HepG2 (cell line): ENCODE measurements around the gene SLC12A5. TPM values are rescaled to one million over a fixed set of nuclear protein-coding genes. Genes with fewer than 3 reads are reported as not detected.

ENCODE experiments used
- CC2D1A ChIP-seq: sonication (generic); formaldehyde crosslinking; IDR thresholded peaks from 2 replicates; pipeline ENCODE4 v1.8.1; 2023; ENCODE audit warnings: mild to moderate bottlenecking, missing genetic modification reagents
- CENPT ChIP-seq: sonication (generic); formaldehyde crosslinking; IDR thresholded peaks from 2 replicates; pipeline ENCODE4 v1.8.0; 2022; ENCODE audit warnings: low read depth, mild to moderate bottlenecking, moderate library complexity, missing genetic modification reagents
- NFYB ChIP-seq: sonication (generic); formaldehyde crosslinking; IDR thresholded peaks from 2 replicates; pipeline ENCODE4 v1.4.0; 2020; ENCODE audit warnings: missing genetic modification reagents
- SATB2 ChIP-seq: sonication (generic); formaldehyde crosslinking; IDR thresholded peaks from 2 replicates; pipeline ENCODE4 v1.5.0; 2020; ENCODE audit warnings: missing genetic modification reagents
- ZNF224 ChIP-seq: sonication (generic); formaldehyde crosslinking; IDR thresholded peaks from 2 replicates; pipeline ENCODE4 v1.5.0; 2020; ENCODE audit warnings: mild to moderate bottlenecking, missing genetic modification reagents
- polyA plus RNA-seq, 8 experiments: library from polyadenylated mRNA; depleted of rRNA in 3 of 8; stranded (reverse) in 7 of 8; unstranded in 1 of 8; fragments of >200 nt; fragmentation: Illumina TruSeq in 4 of 8; extraction: Trizol in 4 of 8; gene quantifications; 2 replicates each; pipeline versions ENCODE4 v1.2.1 to v1.2.3, GENCODE V29; 2011 to 2016; ENCODE audit warnings: low read depth in 4 of 8, missing spikeins in 1 of 8, mixed read lengths in 1 of 8; ENCODE audit not compliant: insufficient read depth in 1 of 8
- total RNA-seq, 5 experiments: library from RNA; depleted of rRNA; stranded (reverse); fragments of >200 nt; fragmentation: Illumina TruSeq; extraction: Trizol; gene quantifications; 2 replicates each; pipeline ENCODE4 v1.2.3, GENCODE V29; 2016; ENCODE audit warnings: low read depth in 1 of 5
- TF ChIP-seq, protein P1 (sequence below), 2 experiments: sonication (generic) in 1 of 2; formaldehyde crosslinking in 1 of 2; IDR thresholded peaks; 2 replicates each; pipeline versions ENCODE4 v1.4.0 to v1.6.1; 2018 to 2020; ENCODE audit warnings: missing genetic modification reagents in 2 of 2, borderline replicate concordance in 1 of 2, low read depth in 1 of 2, mild to moderate bottlenecking in 1 of 2, missing biosample characterization in 1 of 2
- TF ChIP-seq, protein P2 (sequence below): sonication (generic); formaldehyde crosslinking; IDR thresholded peaks from 2 replicates; pipeline ENCODE4 v1.5.1; 2020; ENCODE audit warnings: mild to moderate bottlenecking, missing genetic modification reagents, borderline replicate concordance
- TF ChIP-seq, protein P3 (sequence below): sonication (generic); formaldehyde crosslinking; IDR thresholded peaks from 2 replicates; pipeline ENCODE4 v1.4.0; 2020; ENCODE audit warnings: missing genetic modification reagents, borderline replicate concordance

Gene SLC12A5
- total and polyA plus RNA-seq, 2 of the 13 experiments (the other 11 are each of a cell fraction or from before 2014, with no cell fraction given), result 4.3 to 5.4 TPM

DNA sequence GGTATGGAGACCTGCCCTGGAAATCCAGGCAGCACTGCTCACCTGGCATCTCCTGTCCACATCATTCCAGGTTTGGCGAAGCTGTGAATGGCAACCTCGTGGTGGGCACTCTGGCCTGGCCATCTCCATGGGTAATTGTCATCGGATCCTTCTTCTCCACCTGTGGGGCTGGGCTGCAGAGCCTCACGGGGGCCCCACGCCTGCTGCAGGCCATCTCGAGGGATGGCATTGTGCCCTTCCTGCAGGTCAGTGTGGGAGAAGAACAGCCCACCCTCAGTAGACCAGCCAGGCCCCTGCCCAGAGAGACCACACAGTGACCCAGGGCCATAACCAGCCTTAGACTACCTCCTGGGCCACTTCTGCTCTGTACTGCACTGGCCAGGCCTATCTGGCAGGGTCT lies 15.9 kb downstream of the SLC12A5 start (continued):
- TF ChIP-seq, protein P1, sequence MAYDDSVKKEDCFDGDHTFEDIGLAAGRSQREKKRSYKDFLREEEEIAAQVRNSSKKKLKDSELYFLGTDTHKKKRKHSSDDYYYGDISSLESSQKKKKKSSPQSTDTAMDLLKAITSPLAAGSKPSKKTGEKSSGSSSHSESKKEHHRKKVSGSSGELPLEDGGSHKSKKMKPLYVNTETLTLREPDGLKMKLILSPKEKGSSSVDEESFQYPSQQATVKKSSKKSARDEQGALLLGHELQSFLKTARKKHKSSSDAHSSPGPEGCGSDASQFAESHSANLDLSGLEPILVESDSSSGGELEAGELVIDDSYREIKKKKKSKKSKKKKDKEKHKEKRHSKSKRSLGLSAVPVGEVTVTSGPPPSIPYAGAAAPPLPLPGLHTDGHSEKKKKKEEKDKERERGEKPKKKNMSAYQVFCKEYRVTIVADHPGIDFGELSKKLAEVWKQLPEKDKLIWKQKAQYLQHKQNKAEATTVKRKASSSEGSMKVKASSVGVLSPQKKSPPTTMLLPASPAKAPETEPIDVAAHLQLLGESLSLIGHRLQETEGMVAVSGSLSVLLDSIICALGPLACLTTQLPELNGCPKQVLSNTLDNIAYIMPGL (CRISPR knock-in tag; IDR thresholded peaks at IDR 0.05; ENCODE audit: borderline replicate concordance in 1 of 2, low read depth in 1 of 2), result no peak
- TF ChIP-seq CC2D1A (CRISPR knock-in tag) (no peak), NFYB (CRISPR knock-in tag) (no peak), CENPT (CRISPR knock-in tag) (no peak), SATB2 (CRISPR knock-in tag) (no peak), ZNF224 (CRISPR knock-in tag) (no peak)
- TF ChIP-seq, protein P2, sequence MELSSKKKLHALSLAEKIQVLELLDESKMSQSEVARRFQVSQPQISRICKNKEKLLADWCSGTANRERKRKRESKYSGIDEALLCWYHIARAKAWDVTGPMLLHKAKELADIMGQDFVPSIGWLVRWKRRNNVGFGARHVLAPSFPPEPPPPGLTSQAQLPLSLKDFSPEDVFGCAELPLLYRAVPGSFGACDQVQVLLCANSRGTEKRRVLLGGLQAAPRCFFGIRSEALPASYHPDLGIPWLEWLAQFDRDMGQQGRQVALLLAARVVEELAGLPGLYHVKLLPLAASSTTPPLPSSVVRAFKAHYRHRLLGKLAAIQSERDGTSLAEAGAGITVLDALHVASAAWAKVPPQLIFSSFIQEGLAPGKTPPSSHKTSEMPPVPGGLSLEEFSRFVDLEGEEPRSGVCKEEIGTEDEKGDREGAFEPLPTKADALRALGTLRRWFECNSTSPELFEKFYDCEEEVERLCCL (CRISPR knock-in tag), result no peak
- TF ChIP-seq, protein P3, sequence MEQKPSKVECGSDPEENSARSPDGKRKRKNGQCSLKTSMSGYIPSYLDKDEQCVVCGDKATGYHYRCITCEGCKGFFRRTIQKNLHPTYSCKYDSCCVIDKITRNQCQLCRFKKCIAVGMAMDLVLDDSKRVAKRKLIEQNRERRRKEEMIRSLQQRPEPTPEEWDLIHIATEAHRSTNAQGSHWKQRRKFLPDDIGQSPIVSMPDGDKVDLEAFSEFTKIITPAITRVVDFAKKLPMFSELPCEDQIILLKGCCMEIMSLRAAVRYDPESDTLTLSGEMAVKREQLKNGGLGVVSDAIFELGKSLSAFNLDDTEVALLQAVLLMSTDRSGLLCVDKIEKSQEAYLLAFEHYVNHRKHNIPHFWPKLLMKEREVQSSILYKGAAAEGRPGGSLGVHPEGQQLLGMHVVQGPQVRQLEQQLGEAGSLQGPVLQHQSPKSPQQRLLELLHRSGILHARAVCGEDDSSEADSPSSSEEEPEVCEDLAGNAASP (CRISPR knock-in tag), result no peak
